GM23338 (cell line): ENCODE measurements around the gene PPDPF. TPM values are rescaled to one million over a fixed set of nuclear protein-coding genes. Genes with fewer than 3 reads are reported as not detected.

Experiments
- ATAC-seq: fragments of 200-7000 bp; cut with Tn5 transposase; 3 replicates; pipeline ENCODE4 v1.9.1; 2020
- DNase-seq: peaks from one replicate; pipeline ENCODE4 v3.0.0-alpha.2; 2015; ENCODE audit warnings: low spot score
- H2AFZ ChIP-seq: fragments of 200-600 bp; sonication (generic); 2 replicates; pipeline ENCODE4 v1.8.0; 2016; ENCODE audit warnings: antibody characterized with exemption, mild to moderate bottlenecking, moderate library complexity
- H3F3A ChIP-seq: fragments of 200-600 bp; sonication (generic); replicated peaks from 2 replicates; pipeline ENCODE4 v1.8.0; 2017; ENCODE audit warnings: antibody characterized with exemption, mixed run types, low read depth
- H3K27ac ChIP-seq: fragments of 200-600 bp; sonication (generic); 2 replicates; pipeline ENCODE4 v1.6.1; 2016; ENCODE audit warnings: low read depth
- H3K27me3 ChIP-seq: fragments of 200-600 bp; sonication (generic); 2 replicates; pipeline ENCODE4 v1.8.0; 2016; ENCODE audit warnings: mild to moderate bottlenecking, mixed run types, moderate library complexity; ENCODE audit not compliant: insufficient read depth
- H3K36me3 ChIP-seq: fragments of 200-600 bp; sonication (generic); 2 replicates; pipeline ENCODE4 v1.8.0; 2016; ENCODE audit warnings: mild to moderate bottlenecking; ENCODE audit not compliant: insufficient read depth
- H3K4me1 ChIP-seq: fragments of 200-600 bp; sonication (generic); 2 replicates; pipeline ENCODE4 v1.8.0; 2016; ENCODE audit warnings: mild to moderate bottlenecking, moderate library complexity; ENCODE audit not compliant: insufficient read depth
- H3K4me2 ChIP-seq: fragments of 200-600 bp; sonication (generic); 2 replicates; pipeline ENCODE4 v1.7.1; 2017; ENCODE audit warnings: mixed run types
- H3K4me3 ChIP-seq: fragments of 200-600 bp; sonication (generic); 2 replicates; pipeline ENCODE4 v1.6.1; 2016; ENCODE audit warnings: mixed run types
- H3K79me2 ChIP-seq: fragments of 200-600 bp; sonication (generic); replicated peaks from 2 replicates; pipeline ENCODE4 v1.8.0; 2017; ENCODE audit warnings: mild to moderate bottlenecking; ENCODE audit not compliant: insufficient read depth
- H3K9me2 ChIP-seq: fragments of 200-600 bp; sonication (generic); 2 replicates; pipeline ENCODE4 v1.8.0; 2017; ENCODE audit not compliant: insufficient read depth
- H4K20me1 ChIP-seq: fragments of 200-600 bp; sonication (generic); replicated peaks from 2 replicates; pipeline ENCODE4 v1.8.0; 2017; ENCODE audit warnings: mild to moderate bottlenecking; ENCODE audit not compliant: insufficient read depth
- H3K27ac Mint-ChIP-seq: 2 replicates; pipeline ENCODE4 v1.8.0; 2020; ENCODE audit warnings: inconsistent platforms, mild to moderate bottlenecking, moderate library complexity, mixed read lengths
- H3K27me3 Mint-ChIP-seq: 3 replicates; pipeline ENCODE4 v1.8.0; 2022; ENCODE audit warnings: low read depth, mild to moderate bottlenecking, moderate library complexity, mixed read lengths, inconsistent platforms; ENCODE audit not compliant: insufficient read depth, poor library complexity
- H3K36me3 Mint-ChIP-seq: 3 replicates; pipeline ENCODE4 v1.8.0; 2021; ENCODE audit warnings: low read depth, mild to moderate bottlenecking, inconsistent platforms, moderate library complexity, mixed read lengths
- H3K4me1 Mint-ChIP-seq: 3 replicates; pipeline ENCODE4 v1.8.0; 2020; ENCODE audit warnings: mild to moderate bottlenecking, inconsistent platforms, mixed read lengths
- H3K4me3 Mint-ChIP-seq: 3 replicates; pipeline ENCODE4 v1.8.0; 2021; ENCODE audit warnings: moderate library complexity, mild to moderate bottlenecking, inconsistent platforms, mixed read lengths
- H3K9me3 Mint-ChIP-seq: 3 replicates; pipeline ENCODE4 v1.8.0; 2020; ENCODE audit warnings: moderate library complexity, mild to moderate bottlenecking, inconsistent platforms, mixed read lengths
- CREB1 ChIP-seq: fragments of 250-450 bp; sonication (Bioruptor Pico); IDR thresholded peaks from 2 replicates; pipeline ENCODE4 v1.5.0; 2020; ENCODE audit warnings: low read depth, mild to moderate bottlenecking, moderate library complexity
- EZH2 ChIP-seq: fragments of 200-600 bp; sonication (generic); IDR thresholded peaks from one replicate; pipeline ENCODE4 v1.8.0; 2017; ENCODE audit warnings: antibody characterized with exemption, mild to moderate bottlenecking, low read depth; ENCODE audit not compliant: unreplicated experiment
- JUNB ChIP-seq: IDR thresholded peaks from one replicate; pipeline ENCODE4 v1.6.1; 2016; ENCODE audit warnings: antibody characterized with exemption; ENCODE audit not compliant: unreplicated experiment
- NANOG ChIP-seq: IDR thresholded peaks from 2 replicates; pipeline ENCODE4 v1.6.1; 2016; ENCODE audit warnings: antibody characterized with exemption, borderline replicate concordance
- POLR2AphosphoS5 ChIP-seq: IDR thresholded peaks from 2 replicates; pipeline ENCODE4 v1.6.1; 2016; ENCODE audit warnings: antibody characterized with exemption, low read depth
- STAT1 ChIP-seq: IDR thresholded peaks from one replicate; pipeline ENCODE4 v1.6.1; 2016; ENCODE audit warnings: antibody characterized with exemption; ENCODE audit not compliant: unreplicated experiment
- ZNF331 ChIP-seq: fragments of 250-450 bp; sonication (Bioruptor Pico); IDR thresholded peaks from 2 replicates; pipeline ENCODE4 v1.5.0; 2020; ENCODE audit warnings: low read depth, mild to moderate bottlenecking, moderate library complexity
- long read RNA-seq: library from polyadenylated mRNA; unstranded; transcript quantifications from one replicate; pipeline ENCODE4 v2.0.0, GENCODE V29; 2020; ENCODE audit not compliant: unreplicated experiment
- polyA plus RNA-seq: library from polyadenylated mRNA; unstranded; fragments of >200 nt; fragmentation: Nextera tagmentation; extraction: Ambion mirVana; gene quantifications from 2 replicates; pipeline ENCODE4 v1.2.1, GENCODE V29; 2016
- total RNA-seq: library from RNA; depleted of rRNA; stranded (reverse); fragments of >200 nt; shearing (Covaris generic); gene quantifications from 2 replicates; pipeline ENCODE4 v1.2.3, GENCODE V29; 2014; rRNA removed
- TF ChIP-seq, protein P1 (sequence below): IDR thresholded peaks from 2 replicates; pipeline ENCODE4 v1.6.1; 2016; ENCODE audit warnings: antibody characterized with exemption
- TF ChIP-seq, protein P2 (sequence below): IDR thresholded peaks from one replicate; pipeline ENCODE4 v1.6.1; 2018; ENCODE audit warnings: antibody characterized with exemption; ENCODE audit not compliant: unreplicated experiment

PPDPF gene, protein sequence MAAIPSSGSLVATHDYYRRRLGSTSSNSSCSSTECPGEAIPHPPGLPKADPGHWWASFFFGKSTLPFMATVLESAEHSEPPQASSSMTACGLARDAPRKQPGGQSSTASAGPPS
- total RNA-seq (117 and 141 TPM in 2 replicates), polyA plus RNA-seq (83.9 and 92.9 TPM in 2 replicates)
- long read RNA-seq = 0 reads

DNA sequence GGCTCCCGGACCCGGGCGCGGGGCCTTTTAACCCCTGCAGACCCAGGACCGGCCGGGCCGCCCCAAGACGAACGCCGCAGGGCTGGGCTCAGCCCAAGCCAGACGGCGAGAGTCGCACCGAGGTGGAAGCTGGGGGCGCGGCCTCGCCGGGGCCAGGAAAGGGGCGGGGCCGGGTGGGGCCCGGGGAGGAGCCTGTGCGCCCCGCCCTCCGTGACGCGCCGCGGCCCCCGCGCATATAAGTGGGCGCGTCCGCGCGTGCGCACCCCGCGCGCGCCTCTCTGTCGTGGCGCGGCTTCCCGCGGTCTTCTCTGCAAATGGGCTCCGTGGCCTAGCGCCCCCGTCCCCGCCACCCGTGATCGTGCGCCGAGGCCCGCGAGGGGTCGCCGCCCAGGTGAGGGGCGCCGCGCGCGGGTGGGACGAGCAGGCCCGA lies at the start of gene PPDPF:
Gene PPDPF, plus strand, starts transcription at position 262 of the 430 bp plus-strand sequence. CDS start 544 bp downstream, outside the sequence.
- peaks cover 22% of the 10 kb centered on the region for H3K27me3 Mint-ChIP-seq
- Histone ChIP-seq H3K4me1 (peaks cover 12% of the 10 kb centered on the region; the same call in 1 of the 2 replicates), H3K36me3 (no peaks in the 10 kb centered on the region), H2AFZ (peak within 1 kb of the TSS; percentile 84; the same call in 1 of the 2 replicates), H3K27me3 (no peaks in the 10 kb centered on the region), H3K4me3 (peak within 1 kb of the TSS; percentile 86), H3F3A (peaks cover 13% of the 10 kb centered on the region; the same call in 1 of the 2 replicates), H3K4me2 (peak within 1 kb of the TSS; percentile 95), H3K27ac (peak within 1 kb of the TSS; percentile 87), H3K9me2 (no peaks in the 10 kb centered on the region), H4K20me1 (no peaks in the 10 kb centered on the region; the same call in 1 of the 2 replicates), H3K79me2 (peaks cover 4% of the 10 kb centered on the region; the same call in 1 of the 2 replicates)
- ATAC-seq (peak; percentile 67), DNase-seq (peak; percentile 86)
- no peak for TF ChIP-seq NANOG
- TF ChIP-seq EZH2 = no peak
- TF ChIP-seq POLR2AphosphoS5 = peak; percentile 57; the same call in 1 of the 2 replicates
- TF ChIP-seq, protein P1, sequence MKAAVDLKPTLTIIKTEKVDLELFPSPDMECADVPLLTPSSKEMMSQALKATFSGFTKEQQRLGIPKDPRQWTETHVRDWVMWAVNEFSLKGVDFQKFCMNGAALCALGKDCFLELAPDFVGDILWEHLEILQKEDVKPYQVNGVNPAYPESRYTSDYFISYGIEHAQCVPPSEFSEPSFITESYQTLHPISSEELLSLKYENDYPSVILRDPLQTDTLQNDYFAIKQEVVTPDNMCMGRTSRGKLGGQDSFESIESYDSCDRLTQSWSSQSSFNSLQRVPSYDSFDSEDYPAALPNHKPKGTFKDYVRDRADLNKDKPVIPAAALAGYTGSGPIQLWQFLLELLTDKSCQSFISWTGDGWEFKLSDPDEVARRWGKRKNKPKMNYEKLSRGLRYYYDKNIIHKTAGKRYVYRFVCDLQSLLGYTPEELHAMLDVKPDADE = peak; percentile 26; the same call in 1 of the 2 replicates
- TF ChIP-seq CREB1 = peak; percentile 87
- TF ChIP-seq STAT1 = no peak
- peak within 1 kb of the TSS; percentile 89 for H3K4me3 Mint-ChIP-seq
- peak within 1 kb of the TSS; percentile 89 for H3K27ac Mint-ChIP-seq
- peaks cover 28% of the 10 kb centered on the region for H3K9me3 Mint-ChIP-seq
- H3K36me3 Mint-ChIP-seq = peaks cover 40% of the 10 kb centered on the region
- peaks cover 14% of the 10 kb centered on the region for H3K4me1 Mint-ChIP-seq

DNA sequence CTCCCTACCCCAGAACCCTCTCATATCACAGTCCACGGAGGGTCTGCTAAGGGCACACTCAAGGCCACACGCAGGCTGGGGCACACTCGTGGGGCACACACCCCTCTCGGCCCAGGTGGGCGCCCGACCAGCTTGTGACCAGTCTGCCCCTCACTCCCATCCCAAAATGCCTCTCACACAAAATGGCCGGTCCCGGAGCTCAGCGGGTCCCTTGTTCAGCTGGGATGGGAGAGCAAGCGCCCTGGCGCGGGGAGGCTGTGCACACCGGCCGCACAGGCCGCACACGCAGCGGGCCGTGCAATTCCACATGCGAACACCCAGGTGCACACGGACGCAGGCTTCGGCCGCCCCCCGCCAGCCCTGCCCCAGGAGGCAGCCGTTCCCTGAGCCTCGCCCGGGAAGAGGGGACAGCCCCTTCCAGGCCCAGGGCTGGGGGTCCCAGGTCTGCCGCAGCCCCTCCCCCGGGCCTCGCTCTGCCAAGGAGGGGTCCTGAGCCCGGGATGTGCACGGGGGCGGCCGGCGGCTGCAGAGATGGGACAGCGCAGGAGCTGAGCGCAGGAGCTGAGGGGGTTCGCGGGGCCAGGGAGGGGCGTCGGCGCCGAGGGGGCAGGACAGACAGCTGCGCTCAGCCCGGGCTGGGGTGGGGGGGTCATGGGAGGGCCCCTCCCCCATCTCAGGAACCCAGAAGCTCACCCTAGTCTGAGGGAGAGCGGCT lies 49.4 kb upstream of the PPDPF start:
- peaks cover 24% of the 10 kb centered on the region for H3K4me1 Mint-ChIP-seq
- no peak overlapping the region for H2AFZ ChIP-seq
- H3K27ac Mint-ChIP-seq = no peak overlapping the region
- H3K27me3 ChIP-seq = no peaks in the 10 kb centered on the region
- H3K4me3 ChIP-seq = peak overlapping the region; percentile 83
- H4K20me1 ChIP-seq = peaks cover 4% of the 10 kb centered on the region; the same call in 1 of the 2 replicates
- H3K36me3 Mint-ChIP-seq = no peaks in the 10 kb centered on the region
- no peaks in the 10 kb centered on the region for H3K9me3 Mint-ChIP-seq
- peaks cover 21% of the 10 kb centered on the region for H3K27me3 Mint-ChIP-seq
- H3K4me2 ChIP-seq = peak overlapping the region; percentile 94
- peak; percentile 65 for DNase-seq
- TF ChIP-seq JUNB = no peak
- TF ChIP-seq STAT1 = no peak
- no peak for TF ChIP-seq ZNF331 (CRISPR knock-in tag)
- no peak for TF ChIP-seq POLR2AphosphoS5
- no peak for TF ChIP-seq EZH2
- TF ChIP-seq, protein P1 = no peak
- TF ChIP-seq, protein P2, sequence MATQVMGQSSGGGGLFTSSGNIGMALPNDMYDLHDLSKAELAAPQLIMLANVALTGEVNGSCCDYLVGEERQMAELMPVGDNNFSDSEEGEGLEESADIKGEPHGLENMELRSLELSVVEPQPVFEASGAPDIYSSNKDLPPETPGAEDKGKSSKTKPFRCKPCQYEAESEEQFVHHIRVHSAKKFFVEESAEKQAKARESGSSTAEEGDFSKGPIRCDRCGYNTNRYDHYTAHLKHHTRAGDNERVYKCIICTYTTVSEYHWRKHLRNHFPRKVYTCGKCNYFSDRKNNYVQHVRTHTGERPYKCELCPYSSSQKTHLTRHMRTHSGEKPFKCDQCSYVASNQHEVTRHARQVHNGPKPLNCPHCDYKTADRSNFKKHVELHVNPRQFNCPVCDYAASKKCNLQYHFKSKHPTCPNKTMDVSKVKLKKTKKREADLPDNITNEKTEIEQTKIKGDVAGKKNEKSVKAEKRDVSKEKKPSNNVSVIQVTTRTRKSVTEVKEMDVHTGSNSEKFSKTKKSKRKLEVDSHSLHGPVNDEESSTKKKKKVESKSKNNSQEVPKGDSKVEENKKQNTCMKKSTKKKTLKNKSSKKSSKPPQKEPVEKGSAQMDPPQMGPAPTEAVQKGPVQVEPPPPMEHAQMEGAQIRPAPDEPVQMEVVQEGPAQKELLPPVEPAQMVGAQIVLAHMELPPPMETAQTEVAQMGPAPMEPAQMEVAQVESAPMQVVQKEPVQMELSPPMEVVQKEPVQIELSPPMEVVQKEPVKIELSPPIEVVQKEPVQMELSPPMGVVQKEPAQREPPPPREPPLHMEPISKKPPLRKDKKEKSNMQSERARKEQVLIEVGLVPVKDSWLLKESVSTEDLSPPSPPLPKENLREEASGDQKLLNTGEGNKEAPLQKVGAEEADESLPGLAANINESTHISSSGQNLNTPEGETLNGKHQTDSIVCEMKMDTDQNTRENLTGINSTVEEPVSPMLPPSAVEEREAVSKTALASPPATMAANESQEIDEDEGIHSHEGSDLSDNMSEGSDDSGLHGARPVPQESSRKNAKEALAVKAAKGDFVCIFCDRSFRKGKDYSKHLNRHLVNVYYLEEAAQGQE = no peak
- H3F3A ChIP-seq = no peaks in the 10 kb centered on the region
- ATAC-seq = peak; percentile 17
- H3K4me3 Mint-ChIP-seq = peak overlapping the region; percentile 76
- H3K79me2 ChIP-seq = peaks cover 50% of the 10 kb centered on the region
- H3K4me1 ChIP-seq = peaks cover 7% of the 10 kb centered on the region; the same call in 1 of the 2 replicates
- no peak overlapping the region for H3K27ac ChIP-seq
- H3K9me2 ChIP-seq = no peaks in the 10 kb centered on the region
- H3K36me3 ChIP-seq = no peaks in the 10 kb centered on the region
